ENCODE measurements around the gene OCSTAMP.

OCSTAMP gene

GRCh38 chr20:46520976-46521579, 29.4 kb downstream of the OCSTAMP start:
- peak; percentile 73 for DNase-seq (ENCODE audit: low read depth)

GRCh38 chr20:46520540-46520939, 29.9 kb downstream of the OCSTAMP start:
- H3K4me3 ChIP-seq (replicated peaks; ENCODE audit: low read depth, low read length) = no peak overlapping the region
- DNase-seq (ENCODE audit: low read depth) = no peak
- TF ChIP-seq CTCF (IDR thresholded peaks at IDR 0.05; ENCODE audit: low read length, missing control alignments) = no peak

More at GRCh38 chr20:46520976-46521579, 29.4 kb downstream of the OCSTAMP start:
- TF ChIP-seq CTCF (IDR thresholded peaks at IDR 0.05; ENCODE audit: low read length, missing control alignments) = peak; percentile 76
- H3K4me3 ChIP-seq (replicated peaks; ENCODE audit: low read depth, low read length) = no peak overlapping the region

- no peak for TF ChIP-seq CTCF (IDR thresholded peaks at IDR 0.05; ENCODE audit: low read length, missing control alignments)
- no peak for DNase-seq (ENCODE audit: low read depth)
- H3K4me3 ChIP-seq (replicated peaks; ENCODE audit: low read depth, low read length) = no peak overlapping the region
Measured at GRCh38 chr20:46519471-46520068, 30.9 kb downstream of the OCSTAMP start.

GRCh38 chr20:46512943-46513844, 37.3 kb downstream of the OCSTAMP start, which contains the start of gene ZNF334:
ZNF334 (minus strand) TSS chr20:46513559; CDS start chr20:46512102, 1,457 bp downstream.
- DNase-seq (ENCODE audit: low read depth) = peak; percentile 35
- TF ChIP-seq CTCF (IDR thresholded peaks at IDR 0.05; ENCODE audit: low read length, missing control alignments) = no peak
- H3K4me3 ChIP-seq (replicated peaks; ENCODE audit: low read depth, low read length) = peak within 1 kb of the TSS; percentile 67

GRCh38 chr20:46509523-46509922, 40.9 kb downstream of the OCSTAMP start:
- no peak overlapping the region for H3K4me3 ChIP-seq (replicated peaks; ENCODE audit: low read depth, low read length)
- no peak for TF ChIP-seq CTCF (IDR thresholded peaks at IDR 0.05; ENCODE audit: low read length, missing control alignments)
- no peak for DNase-seq (ENCODE audit: low read depth)

GRCh38 chr20:46507760-46508407, 42.6 kb downstream of the OCSTAMP start:
- no peak for DNase-seq (ENCODE audit: low read depth)
- no peak for TF ChIP-seq CTCF (IDR thresholded peaks at IDR 0.05; ENCODE audit: low read length, missing control alignments)
- H3K4me3 ChIP-seq (replicated peaks; ENCODE audit: low read depth, low read length) = no peak overlapping the region
